Effector memory CD4-positive, alpha-beta T cell (primary cell): ENCODE data around the gene STX11.

ENCODE experiments used
- DNase-seq, 3 donors: peaks; one replicate each; pipeline ENCODE4 v3.0.0-alpha.2; 2020
- H3K27ac ChIP-seq: 2 replicates; pipeline ENCODE4 v1.7.0; 2013; ENCODE audit warnings: mild to moderate bottlenecking, low read length, moderate library complexity; ENCODE audit not compliant: insufficient read depth, poor library complexity, severe bottlenecking
- H3K27me3 ChIP-seq: replicated peaks from 2 replicates; pipeline ENCODE4 v1.7.0; 2013; ENCODE audit warnings: mild to moderate bottlenecking, low read length; ENCODE audit not compliant: insufficient read depth, control insufficient read depth, poor library complexity, severe bottlenecking
- H3K36me3 ChIP-seq: 2 replicates; pipeline ENCODE4 v1.7.0; 2013; ENCODE audit warnings: mild to moderate bottlenecking, low read length, moderate library complexity; ENCODE audit not compliant: control insufficient read depth, insufficient read depth
- H3K4me1 ChIP-seq: 2 replicates; pipeline ENCODE4 v1.7.0; 2013; ENCODE audit warnings: low read length, mild to moderate bottlenecking; ENCODE audit not compliant: control insufficient read depth, insufficient read depth, poor library complexity, severe bottlenecking
- H3K4me3 ChIP-seq: 2 replicates; pipeline ENCODE4 v1.7.0; 2013; ENCODE audit warnings: low read length, low read depth, mild to moderate bottlenecking; ENCODE audit not compliant: insufficient read depth, poor library complexity, severe bottlenecking
- H3K9me3 ChIP-seq: 2 replicates; pipeline ENCODE4 v1.7.0; 2013; ENCODE audit warnings: mild to moderate bottlenecking, low read length, moderate library complexity; ENCODE audit not compliant: control insufficient read depth

STX11 gene

GRCh38 chr6:144139817-144140216 lies 10.5 kb upstream of the STX11 start:
- no peaks in the 10 kb centered on the region for H3K9me3 ChIP-seq
- no peak overlapping the region for H3K27ac ChIP-seq

DNA sequence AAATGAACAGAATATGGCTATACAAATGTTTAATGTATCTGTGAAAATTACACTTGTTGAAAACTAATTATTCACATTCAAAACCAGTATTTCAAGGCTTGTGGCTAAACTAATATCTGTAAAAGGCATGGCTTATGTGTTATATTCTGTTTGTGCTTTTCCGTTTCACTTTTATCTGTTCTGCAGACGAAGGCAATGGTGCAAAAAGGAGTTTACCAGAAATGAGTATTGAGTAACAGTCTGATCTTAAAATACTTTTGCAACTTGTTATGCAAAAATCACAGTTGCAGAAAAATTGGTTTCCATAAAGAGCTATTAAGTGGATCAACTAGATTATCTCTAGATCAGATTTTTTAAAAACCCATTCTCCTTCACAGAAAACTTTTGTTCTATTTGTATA lies 9.4 kb upstream of the STX11 start:
- Histone ChIP-seq H3K4me3 (no peak overlapping the region), H3K27me3 (no peaks in the 10 kb centered on the region), H3K9me3 (no peaks in the 10 kb centered on the region), H3K36me3 (no peaks in the 10 kb centered on the region), H3K4me1 (no peaks in the 10 kb centered on the region), H3K27ac (no peak overlapping the region)
- no peak for DNase-seq

More at GRCh38 chr6:144139817-144140216, 10.5 kb upstream of the STX11 start:
- Histone ChIP-seq H3K4me3 (no peak overlapping the region), H3K36me3 (no peaks in the 10 kb centered on the region), H3K27me3 (no peaks in the 10 kb centered on the region), H3K4me1 (no peaks in the 10 kb centered on the region)
- no peak for DNase-seq

GRCh38 chr6:144141470-144141869 lies 8.8 kb upstream of the STX11 start:
- no peaks in the 10 kb centered on the region for H3K36me3 ChIP-seq
- no peaks in the 10 kb centered on the region for H3K4me1 ChIP-seq
- H3K27ac ChIP-seq, result no peak overlapping the region
- no peak for DNase-seq
- no peak overlapping the region for H3K4me3 ChIP-seq
- H3K27me3 ChIP-seq, result no peaks in the 10 kb centered on the region
- H3K9me3 ChIP-seq, result no peaks in the 10 kb centered on the region

GRCh38 chr6:144143106-144143505 lies 7.2 kb upstream of the STX11 start:
- H3K27me3 ChIP-seq, result no peaks in the 10 kb centered on the region
- no peak for DNase-seq
- H3K4me3 ChIP-seq, result no peak overlapping the region
- H3K9me3 ChIP-seq, result no peaks in the 10 kb centered on the region
- H3K27ac ChIP-seq, result no peak overlapping the region
- H3K36me3 ChIP-seq, result no peaks in the 10 kb centered on the region
- no peaks in the 10 kb centered on the region for H3K4me1 ChIP-seq

GRCh38 chr6:144143878-144144277 lies 6.4 kb upstream of the STX11 start:
- DNase-seq, result no peak
- Histone ChIP-seq H3K4me3 (no peak overlapping the region), H3K4me1 (no peaks in the 10 kb centered on the region), H3K36me3 (no peaks in the 10 kb centered on the region), H3K27ac (no peak overlapping the region), H3K9me3 (no peaks in the 10 kb centered on the region), H3K27me3 (no peaks in the 10 kb centered on the region)

- DNase-seq, result no peak
- no peaks in the 10 kb centered on the region for H3K27me3 ChIP-seq
- H3K4me3 ChIP-seq, result no peak overlapping the region
- H3K4me1 ChIP-seq, result no peaks in the 10 kb centered on the region
- no peak overlapping the region for H3K27ac ChIP-seq
- no peaks in the 10 kb centered on the region for H3K9me3 ChIP-seq
- no peaks in the 10 kb centered on the region for H3K36me3 ChIP-seq
Observed at GRCh38 chr6:144144996-144145395, 5.3 kb upstream of the STX11 start.

GRCh38 chr6:144145541-144145940 lies 4.8 kb upstream of the STX11 start:
- no peak for DNase-seq
- Histone ChIP-seq H3K4me1 (no peaks in the 10 kb centered on the region), H3K4me3 (no peak overlapping the region), H3K36me3 (no peaks in the 10 kb centered on the region), H3K27me3 (no peaks in the 10 kb centered on the region), H3K9me3 (no peaks in the 10 kb centered on the region), H3K27ac (no peak overlapping the region)

- Histone ChIP-seq H3K4me3 (no peak overlapping the region), H3K36me3 (no peaks in the 10 kb centered on the region), H3K9me3 (no peaks in the 10 kb centered on the region), H3K27ac (no peak overlapping the region), H3K4me1 (no peaks in the 10 kb centered on the region), H3K27me3 (no peaks in the 10 kb centered on the region)
- no peak for DNase-seq
Observed at GRCh38 chr6:144148886-144149285, 1.4 kb upstream of the STX11 start.

DNA sequence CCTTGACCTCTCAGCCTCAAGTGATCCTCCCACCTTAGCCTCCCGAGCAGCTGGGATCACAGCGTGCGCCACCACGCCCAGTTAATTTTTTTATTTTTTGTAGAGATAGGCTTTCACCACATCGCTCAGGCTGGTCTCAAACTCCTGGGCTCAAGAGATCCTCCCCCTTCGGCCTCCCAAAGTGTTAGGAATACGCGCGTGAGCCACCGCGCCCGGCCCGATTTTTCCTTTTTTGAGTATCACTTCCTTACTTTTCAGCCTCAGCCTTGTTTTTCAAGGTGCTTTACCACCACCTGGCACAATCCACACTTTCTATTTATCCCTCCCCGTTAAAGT lies 791 bp upstream of the STX11 start:
- no peak for DNase-seq
- no peaks in the 10 kb centered on the region for H3K4me1 ChIP-seq
- H3K27ac ChIP-seq, result peak overlapping the region; percentile 54
- no peaks in the 10 kb centered on the region for H3K36me3 ChIP-seq
- H3K27me3 ChIP-seq, result no peaks in the 10 kb centered on the region
- peak overlapping the region; percentile 62 for H3K4me3 ChIP-seq
- no peaks in the 10 kb centered on the region for H3K9me3 ChIP-seq

GRCh38 chr6:144150710-144151657 lies 667 bp downstream of the STX11 start:
- no peaks in the 10 kb centered on the region for H3K4me1 ChIP-seq
- H3K27ac ChIP-seq, result peak overlapping the region; percentile 54
- H3K9me3 ChIP-seq, result no peaks in the 10 kb centered on the region
- H3K4me3 ChIP-seq, result peak overlapping the region; percentile 62
- DNase-seq, result peak; percentile 31 to 48 (median 39)
- no peaks in the 10 kb centered on the region for H3K36me3 ChIP-seq
- H3K27me3 ChIP-seq, result no peaks in the 10 kb centered on the region
